Measurements from ENCODE around the gene NKIRAS2.
"Not testable (repeated sequence)": the region's sequence is repeated elsewhere in the genome, so short reads cannot be mapped to it uniquely, and the experiment has no call there.

- TF ChIP-seq CTCF (conservative IDR thresholded peaks at IDR 0.05 in 1 of 2, IDR thresholded peaks at IDR 0.05 in 1 of 2; ENCODE audit: low read depth in 1 of 2, low read length in 2 of 2); EZH2 (IDR thresholded peaks at IDR 0.05; ENCODE audit: low read length, missing control alignments): not testable (repeated sequence)
Measured at GRCh38 chr17:42010266-42010680, 9.6 kb upstream of the NKIRAS2 start.
